NCI-H748 treated with DMSO at 0.1 percent for 48 hours (cell line): ENCODE measurements around the gene SSBP3.
"Not testable (repeated sequence)": the region's sequence is repeated elsewhere in the genome, so short reads cannot be mapped to it uniquely, and the experiment has no call there.

ENCODE experiments used
- DNase-seq: peaks from one replicate; lab custom pipeline; 2025; lab: John Stamatoyannopoulos, UW

Gene SSBP3

GRCh38 chr1:54244655-54245054, 161.5 kb downstream of the SSBP3 start:
- DNase-seq: no peak

GRCh38 chr1:54243022-54243421, 163.2 kb downstream of the SSBP3 start:
- DNase-seq: no peak

GRCh38 chr1:54241364-54241763, 164.8 kb downstream of the SSBP3 start:
- DNase-seq: no peak

- no peak for DNase-seq
These were observed 165.4 kb downstream of the SSBP3 start for GRCh38 chr1:54240741-54241335.

- DNase-seq: no peak
These were observed 166.6 kb downstream of the SSBP3 start for GRCh38 chr1:54239631-54240031.

GRCh38 chr1:54239035-54239383, 167.2 kb downstream of the SSBP3 start:
- DNase-seq: no peak

GRCh38 chr1:54238353-54239034, 167.7 kb downstream of the SSBP3 start:
- no peak for DNase-seq

GRCh38 chr1:54237586-54237985, 168.6 kb downstream of the SSBP3 start:
- no peak for DNase-seq

- no peak for DNase-seq
These were observed 171.9 kb downstream of the SSBP3 start for GRCh38 chr1:54234284-54234683.

GRCh38 chr1:54233196-54233595, 173.0 kb downstream of the SSBP3 start:
- DNase-seq: not testable (repeated sequence)

- DNase-seq: no peak
These were observed 175.5 kb downstream of the SSBP3 start for GRCh38 chr1:54230507-54231339.

GRCh38 chr1:54229281-54229891, 176.8 kb downstream of the SSBP3 start:
- DNase-seq: no peak

- DNase-seq: no peak
These were observed 177.5 kb downstream of the SSBP3 start for GRCh38 chr1:54228638-54229079.

- DNase-seq: no peak
These were observed 178.3 kb downstream of the SSBP3 start for GRCh38 chr1:54227891-54228310.

GRCh38 chr1:54227091-54227602, 179.0 kb downstream of the SSBP3 start:
- DNase-seq: no peak

GRCh38 chr1:54225986-54226559, 180.1 kb downstream of the SSBP3 start:
- DNase-seq: no peak

GRCh38 chr1:54225378-54225777, 180.8 kb downstream of the SSBP3 start:
- no peak for DNase-seq

GRCh38 chr1:54224233-54224632, 182.0 kb downstream of the SSBP3 start:
- DNase-seq: no peak

- DNase-seq: no peak
These were observed 182.6 kb downstream of the SSBP3 start for GRCh38 chr1:54223441-54224202.

- no peak for DNase-seq
These were observed 183.5 kb downstream of the SSBP3 start for GRCh38 chr1:54222711-54223110.

GRCh38 chr1:54221867-54222484, 184.2 kb downstream of the SSBP3 start:
- no peak for DNase-seq
